H1 (cell line): ENCODE results near the gene GREB1L. TPM values are rescaled to one million over a fixed set of nuclear protein-coding genes. Genes with fewer than 3 reads are reported as not detected.

ENCODE experiments used
- CTCF ChIA-PET: fragments of 300-600 bp; sonication (Branson Sonifier 250); formaldehyde crosslinking; loops from one replicate; lab custom pipeline; 2021; ENCODE audit not compliant: partially characterized antibody; lab: Charles Lee
- POLR2A ChIA-PET: fragments of 300-600 bp; sonication (Branson Sonifier 250); formaldehyde crosslinking; loops from one replicate; lab custom pipeline; 2021; ENCODE audit warnings: inconsistent platforms; ENCODE audit not compliant: partially characterized antibody; lab: Charles Lee
- DNase-seq, 2 experiments: peaks; one replicate each; pipeline versions ENCODE4 v3.0.0 to v3.0.0-alpha.2; 2010 to 2022; ENCODE audit warnings: low spot score in 2 of 2, low read depth in 1 of 2, mixed read lengths in 1 of 2
- FAIRE-seq: peaks from 2 replicates; lab custom pipeline; 2011; peaks lifted over from hg19 to GRCh38; lab: Jason Lieb, UNC
- H2AFZ ChIP-seq: 2 replicates; pipeline ENCODE4 v1.8.1; 2012; ENCODE audit warnings: low read length, inconsistent platforms
- H2AK5ac ChIP-seq: 2 replicates; pipeline ENCODE4 v1.6.1; 2013; ENCODE audit warnings: low read depth, low read length
- H2BK120ac ChIP-seq: replicated peaks from 2 replicates; pipeline ENCODE3; 2013; ENCODE audit warnings: low read depth, low read length, inconsistent platforms
- H2BK12ac ChIP-seq: 2 replicates; pipeline ENCODE4 v1.6.1; 2013; ENCODE audit warnings: low read depth, low read length
- H2BK15ac ChIP-seq: 2 replicates; pipeline ENCODE4 v1.6.1; 2013; ENCODE audit warnings: low read length
- H2BK20ac ChIP-seq: 2 replicates; pipeline ENCODE4 v1.6.1; 2013; ENCODE audit warnings: low read length
- H2BK5ac ChIP-seq: 2 replicates; pipeline ENCODE4 v1.6.1; 2013; ENCODE audit warnings: low read depth, low read length
- H3K14ac ChIP-seq: 2 replicates; pipeline ENCODE4 v1.6.1; 2013; ENCODE audit warnings: inconsistent platforms; ENCODE audit not compliant: insufficient read length
- H3K18ac ChIP-seq: 2 replicates; pipeline ENCODE4 v1.6.1; 2013; ENCODE audit warnings: low read length; ENCODE audit errors: extremely low read depth
- H3K23ac ChIP-seq: 2 replicates; pipeline ENCODE4 v1.6.1; 2013; ENCODE audit warnings: inconsistent platforms; ENCODE audit not compliant: insufficient read length
- H3K23me2 ChIP-seq: 2 replicates; pipeline ENCODE4 v1.6.1; 2013; ENCODE audit warnings: low read depth, low read length
- H3K27ac ChIP-seq: 2 replicates; pipeline ENCODE4 v1.6.1; 2011; ENCODE audit warnings: low read depth, low read length, inconsistent platforms
- H3K27me3 ChIP-seq, 4 experiments: replicated peaks in 1 of 4; 1 replicate in 1 of 4; 2 replicates in 3 of 4; pipeline versions ENCODE4 v1.6.1 to v1.8.1; 2011 to 2013; ENCODE audit warnings: low read length in 3 of 4, mild to moderate bottlenecking in 3 of 4, inconsistent platforms in 2 of 4, mixed read lengths in 2 of 4, moderate library complexity in 1 of 4; ENCODE audit not compliant: control insufficient read depth in 3 of 4, insufficient read depth in 3 of 4; ENCODE audit errors: extremely low read depth in 1 of 4
- H3K36me3 ChIP-seq, 4 experiments: 2 replicates each; pipeline versions ENCODE4 v1.6.1 to v1.8.1; 2011 to 2013; ENCODE audit warnings: mild to moderate bottlenecking in 4 of 4, low read length in 3 of 4, moderate library complexity in 2 of 4, control low read depth in 1 of 4, inconsistent platforms in 1 of 4; ENCODE audit not compliant: insufficient read depth in 4 of 4, control insufficient read depth in 2 of 4
- H3K4ac ChIP-seq: replicated peaks from 2 replicates; pipeline ENCODE3; 2013; ENCODE audit warnings: low read length, low read depth, mixed read lengths, inconsistent platforms; ENCODE audit not compliant: insufficient read length
- H3K4me1 ChIP-seq, 4 experiments: replicated peaks in 1 of 4; 1 replicate in 1 of 4; 2 replicates in 3 of 4; pipeline versions ENCODE4 v1.6.1 to v1.8.1; 2011 to 2013; ENCODE audit warnings: low read length in 3 of 4, inconsistent platforms in 2 of 4, mixed read lengths in 1 of 4; ENCODE audit not compliant: insufficient read depth in 4 of 4, control insufficient read depth in 3 of 4
- H3K4me2 ChIP-seq, 2 experiments: 2 replicates each; pipeline versions ENCODE4 v1.6.1 to v1.8.1; 2011 to 2013; ENCODE audit warnings: low read depth in 2 of 2, low read length in 2 of 2, control low read depth in 1 of 2, inconsistent platforms in 1 of 2, mild to moderate bottlenecking in 1 of 2; ENCODE audit not compliant: insufficient read depth in 1 of 2
- H3K4me3 ChIP-seq, 4 experiments: fragments of 200-600, 300-600 bp in 1 of 4; sonication (generic), shearing (Covaris generic), sonication (Bioruptor Twin) in 1 of 4; 2 replicates each; pipeline versions ENCODE4 v1.5.1 to v1.8.1; 2011 to 2016; ENCODE audit warnings: low read length in 4 of 4, low read depth in 3 of 4, control low read depth in 2 of 4, inconsistent platforms in 2 of 4, mild to moderate bottlenecking in 2 of 4, mixed read lengths in 1 of 4, moderate library complexity in 1 of 4; ENCODE audit not compliant: insufficient read depth in 2 of 4; ENCODE audit errors: extremely low read depth in 1 of 4
- H3K56ac ChIP-seq: replicated peaks from 2 replicates; pipeline ENCODE3; 2013; ENCODE audit warnings: low read depth, mild to moderate bottlenecking, mixed read lengths, low read length, inconsistent platforms; ENCODE audit not compliant: insufficient read length
- H3K79me1 ChIP-seq: 2 replicates; pipeline ENCODE4 v1.6.1; 2013; ENCODE audit warnings: low read depth, low read length, control low read depth
- H3K79me2 ChIP-seq, 2 experiments: 2 replicates each; pipeline versions ENCODE4 v1.6.1 to v1.8.1; 2012 to 2013; ENCODE audit warnings: low read length in 2 of 2, mild to moderate bottlenecking in 2 of 2, inconsistent platforms in 1 of 2; ENCODE audit not compliant: insufficient read depth in 2 of 2, control insufficient read depth in 1 of 2
- H3K9ac ChIP-seq, 4 experiments: replicated peaks in 1 of 4; 1 replicate in 1 of 4; 2 replicates in 3 of 4; pipeline versions ENCODE4 v1.6.1 to v1.8.1; 2011 to 2013; ENCODE audit warnings: low read depth in 3 of 4, low read length in 3 of 4, control low read depth in 2 of 4, mild to moderate bottlenecking in 2 of 4, moderate library complexity in 2 of 4, inconsistent platforms in 1 of 4; ENCODE audit errors: extremely low read depth in 1 of 4
- H3K9me3 ChIP-seq, 2 experiments: 2 replicates each; pipeline versions ENCODE4 v1.6.1 to v1.8.1; 2012 to 2013; ENCODE audit warnings: mild to moderate bottlenecking in 2 of 2, moderate library complexity in 2 of 2, control low read depth in 1 of 2, inconsistent platforms in 1 of 2, low read depth in 1 of 2, low read length in 1 of 2, mixed read lengths in 1 of 2; ENCODE audit not compliant: insufficient read depth in 2 of 2
- H4K20me1 ChIP-seq, 2 experiments: replicated peaks in 1 of 2; 2 replicates each; pipeline versions ENCODE3 to v1.8.1; 2011 to 2013; ENCODE audit warnings: inconsistent platforms in 2 of 2, low read length in 2 of 2, mild to moderate bottlenecking in 1 of 2; ENCODE audit not compliant: insufficient read depth in 2 of 2, control insufficient read depth in 1 of 2
- H4K5ac ChIP-seq: 2 replicates; pipeline ENCODE4 v1.6.1; 2013; ENCODE audit warnings: low read length, low read depth, mixed read lengths, inconsistent platforms; ENCODE audit not compliant: insufficient read length
- H4K8ac ChIP-seq: 2 replicates; pipeline ENCODE4 v1.8.0; 2013; ENCODE audit warnings: mild to moderate bottlenecking, moderate library complexity, low read length, inconsistent platforms; ENCODE audit not compliant: insufficient read depth; ENCODE audit errors: extremely low read depth
- H4K91ac ChIP-seq: replicated peaks from 2 replicates; pipeline ENCODE3; 2013; ENCODE audit warnings: low read length, mixed read lengths, inconsistent platforms; ENCODE audit not compliant: insufficient read length
- CEBPB ChIP-seq: IDR thresholded peaks from 2 replicates; pipeline ENCODE4 v1.6.1; 2012; ENCODE audit warnings: low read depth, low read length
- CTCF ChIP-seq, 3 experiments: IDR thresholded peaks; 1 replicate in 2 of 3; 2 replicates in 1 of 3; pipeline versions ENCODE4 v1.5.1 to v1.6.1; 2011; ENCODE audit warnings: low read length in 3 of 3, mild to moderate bottlenecking in 3 of 3, inconsistent platforms in 2 of 3, low read depth in 1 of 3, moderate library complexity in 1 of 3; ENCODE audit not compliant: insufficient read depth in 1 of 3; ENCODE audit errors: control extremely low read depth in 1 of 3
- E2F6 ChIP-seq: IDR thresholded peaks from 2 replicates; pipeline ENCODE4 v1.6.1; 2012; ENCODE audit warnings: inconsistent platforms
- FOSL1 ChIP-seq: IDR thresholded peaks from 2 replicates; pipeline ENCODE4 v1.6.1; 2011; ENCODE audit warnings: mild to moderate bottlenecking, low read depth, low read length, moderate library complexity; ENCODE audit not compliant: insufficient read depth
- KDM4A ChIP-seq: IDR thresholded peaks from one replicate; pipeline ENCODE4 v1.7.1; 2012; ENCODE audit warnings: low read depth, mild to moderate bottlenecking, moderate library complexity, low read length, inconsistent platforms; ENCODE audit not compliant: severe bottlenecking
- NANOG ChIP-seq: IDR thresholded peaks from 2 replicates; pipeline ENCODE4 v1.6.1; 2011; ENCODE audit warnings: low read length, low read depth, mild to moderate bottlenecking, inconsistent platforms; ENCODE audit not compliant: insufficient read depth, poor library complexity, severe bottlenecking
- PHF8 ChIP-seq: fragments of 200-600 bp; sonication (generic); conservative IDR thresholded peaks from 2 replicates; pipeline ENCODE4 v1.7.1; 2012; ENCODE audit warnings: low read depth, mild to moderate bottlenecking, inconsistent platforms, low read length, moderate library complexity
- RAD21 ChIP-seq, 2 experiments: IDR thresholded peaks in 1 of 2; conservative IDR thresholded peaks in 1 of 2; 2 replicates each; pipeline ENCODE4 v1.6.1; 2011; ENCODE audit warnings: low read depth in 2 of 2, low read length in 2 of 2, improper control_type of control experiment in 1 of 2, inconsistent platforms in 1 of 2, mild to moderate bottlenecking in 1 of 2, moderate library complexity in 1 of 2
- WGBS, 2 experiments: shearing (Covaris generic) in 1 of 2; methylation state at CpG; one replicate each; pipeline versions ENCODE4 v1.1.6 to v1.1.7; 2013 to 2015; ENCODE audit warnings: low lambda C conversion rate in 2 of 2, mixed read lengths in 2 of 2, inconsistent platforms in 1 of 2, low coverage in 1 of 2, missing lambda C conversion rate in 1 of 2; ENCODE audit not compliant: insufficient replicate concordance in 2 of 2, insufficient coverage in 1 of 2, insufficient read length in 1 of 2; ENCODE audit errors: extremely low coverage in 1 of 2, missing lambda C conversion rate in 1 of 2; 5-methylcytosine and 5-hydroxymethylcytosine counted together
- polyA plus RNA-seq, 7 experiments: library from polyadenylated mRNA; depleted of rRNA in 3 of 7; stranded (reverse) in 5 of 7; unstranded in 2 of 7; fragments of >200 nt in 5 of 7; fragments of 200-250 nt in 2 of 7; gene quantifications; 1 replicate in 5 of 7; 2 replicates in 1 of 7; 4 replicates in 1 of 7; pipeline versions ENCODE4 v1.2.1 to v1.2.3, GENCODE V29; 2011 to 2013; ENCODE audit warnings: missing spikeins in 2 of 7, mixed read lengths in 2 of 7
- total RNA-seq: library from RNA; stranded (reverse); fragmentation: NEBNext Ultra II Directional; extraction: Animal tissue kit (Norgen Biotek cat#: 25700); gene quantifications from 2 replicates; pipeline ENCODE4 v1.2.1, GENCODE V29; 2021

Gene GREB1L
- total and polyA plus RNA-seq, 2 of the 8 experiments (the other 6 are each of a cell fraction or from before 2014, with no cell fraction given) = 0.34 to 1.6 TPM

GRCh38 chr18:21444465-21445212, 202.6 kb downstream of the GREB1L start:
- H3K9me3 ChIP-seq = no peaks in the 10 kb centered on the region
- CTCF ChIA-PET = interaction anchor here (0.6 to 4.8 kb wide), 19 partner anchors 10 to 498 kb away, joined by 3 to 46 read pairs (median 3); no protein-coding TSS in a partner anchor
- no peaks in the 10 kb centered on the region for H4K20me1 ChIP-seq
- H4K91ac ChIP-seq = no peak overlapping the region
- no peak overlapping the region for H3K23ac ChIP-seq
- H2BK5ac ChIP-seq = no peak overlapping the region
- H3K27me3 ChIP-seq = no peaks in the 10 kb centered on the region
- peaks cover 0 to 5% (median 0%) of the 10 kb centered on the region in 4 experiments; a peak in 1 of 8 replicates for H3K36me3 ChIP-seq
- H3K4ac ChIP-seq = no peak overlapping the region
- H3K79me1 ChIP-seq = no peaks in the 10 kb centered on the region
- POLR2A ChIA-PET = no interaction called here
- H3K23me2 ChIP-seq = no peaks in the 10 kb centered on the region
- no peak overlapping the region for H3K14ac ChIP-seq
- H3K4me3 ChIP-seq = no peak overlapping the region
- no peak overlapping the region for H4K5ac ChIP-seq
- H3K79me2 ChIP-seq = no peaks in the 10 kb centered on the region
- DNase-seq (no peak), FAIRE-seq (peak; percentile 71)
- no peak overlapping the region for H3K56ac ChIP-seq
- H2BK120ac ChIP-seq = no peak overlapping the region
- H4K8ac ChIP-seq = no peak overlapping the region
- H2BK12ac ChIP-seq = no peak overlapping the region
- no peak overlapping the region for H2AK5ac ChIP-seq
- no peak overlapping the region for H2BK15ac ChIP-seq
- H2BK20ac ChIP-seq = no peak overlapping the region
- WGBS, 2 experiments = 83 to 100% methylated on average over 1 to 6 of the region's 6 CpGs
- no peak overlapping the region for H3K9ac ChIP-seq
- H3K27ac ChIP-seq = no peak overlapping the region
- no peak overlapping the region for H2AFZ ChIP-seq
- no peak overlapping the region for H3K4me2 ChIP-seq
- peaks cover 0 to 3% (median 0%) of the 10 kb centered on the region in 4 experiments; a peak in 1 of 7 replicates for H3K4me1 ChIP-seq
- no peak overlapping the region for H3K18ac ChIP-seq
- TF ChIP-seq PHF8 (no peak), CTCF (IDR thresholded peaks at IDR 0.05; ENCODE audit: control extremely low read depth in 1 of 3, insufficient read depth in 1 of 3, low read depth in 1 of 3, low read length in 3 of 3) (peak; percentile 13 to 76 (median 68)), E2F6 (no peak), NANOG (no peak), CEBPB (no peak), FOSL1 (no peak), RAD21 (IDR thresholded peaks at IDR 0.05 in 1 of 2, conservative IDR thresholded peaks at IDR 0.05 in 1 of 2; ENCODE audit: low read depth in 2 of 2, low read length in 2 of 2) (peak; percentile 92 to 93), KDM4A (no peak)
